Stimulated activated CD4-positive, alpha-beta T cell treated with anti-CD3 and anti-CD28 coated beads, Interleukin-1b, Interleukin-23, amount 100 ng/mL, for 48 hours (primary cell): ENCODE measurements around the gene UHMK1.
"Not testable (repeated sequence)": the region's sequence is repeated elsewhere in the genome, so short reads cannot be mapped to it uniquely, and the experiment has no call there.

Source experiments
- DNase-seq: peaks from one replicate; pipeline ENCODE4 v3.0.0-alpha.2; 2020

The UHMK1 gene, protein sequence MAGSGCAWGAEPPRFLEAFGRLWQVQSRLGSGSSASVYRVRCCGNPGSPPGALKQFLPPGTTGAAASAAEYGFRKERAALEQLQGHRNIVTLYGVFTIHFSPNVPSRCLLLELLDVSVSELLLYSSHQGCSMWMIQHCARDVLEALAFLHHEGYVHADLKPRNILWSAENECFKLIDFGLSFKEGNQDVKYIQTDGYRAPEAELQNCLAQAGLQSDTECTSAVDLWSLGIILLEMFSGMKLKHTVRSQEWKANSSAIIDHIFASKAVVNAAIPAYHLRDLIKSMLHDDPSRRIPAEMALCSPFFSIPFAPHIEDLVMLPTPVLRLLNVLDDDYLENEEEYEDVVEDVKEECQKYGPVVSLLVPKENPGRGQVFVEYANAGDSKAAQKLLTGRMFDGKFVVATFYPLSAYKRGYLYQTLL

DNA sequence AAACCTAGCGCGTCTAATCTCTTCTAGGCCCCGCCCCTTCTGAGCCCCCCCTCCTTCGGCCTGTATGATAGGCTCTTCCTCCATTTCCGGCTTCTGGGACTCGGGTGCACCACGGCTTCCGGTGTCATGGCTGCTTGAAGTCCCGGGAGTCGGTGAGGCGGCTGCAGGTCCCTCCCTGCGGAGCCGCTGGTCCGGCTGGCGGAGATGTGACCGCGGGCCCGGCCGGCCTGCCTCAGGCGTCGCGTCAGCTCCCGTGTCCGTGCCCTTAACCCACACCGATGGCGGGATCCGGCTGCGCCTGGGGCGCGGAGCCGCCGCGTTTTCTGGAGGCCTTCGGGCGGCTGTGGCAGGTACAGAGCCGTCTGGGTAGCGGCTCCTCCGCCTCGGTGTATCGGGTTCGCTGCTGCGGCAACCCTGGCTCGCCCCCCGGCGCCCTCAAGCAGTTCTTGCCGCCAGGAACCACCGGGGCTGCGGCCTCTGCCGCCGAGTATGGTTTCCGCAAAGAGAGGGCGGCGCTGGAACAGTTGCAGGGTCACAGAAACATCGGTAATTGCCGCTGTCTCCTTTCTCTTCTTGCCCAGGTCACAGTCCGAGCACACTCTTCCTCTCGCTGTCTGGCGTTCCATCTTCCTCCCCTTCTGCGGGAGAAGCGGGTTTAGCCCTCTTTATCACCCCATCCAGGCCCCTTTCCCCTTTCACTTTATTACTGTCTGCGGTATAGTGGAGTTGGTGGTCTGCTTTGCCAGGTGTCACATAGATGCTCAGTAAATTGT, at the start of gene UHMK1:
Gene UHMK1, plus strand, starts transcription at position 96 of the 773 bp plus-strand sequence. Its CDS starts 183 bp downstream, at position 279.
- DNase-seq, result peak; percentile 90

DNA sequence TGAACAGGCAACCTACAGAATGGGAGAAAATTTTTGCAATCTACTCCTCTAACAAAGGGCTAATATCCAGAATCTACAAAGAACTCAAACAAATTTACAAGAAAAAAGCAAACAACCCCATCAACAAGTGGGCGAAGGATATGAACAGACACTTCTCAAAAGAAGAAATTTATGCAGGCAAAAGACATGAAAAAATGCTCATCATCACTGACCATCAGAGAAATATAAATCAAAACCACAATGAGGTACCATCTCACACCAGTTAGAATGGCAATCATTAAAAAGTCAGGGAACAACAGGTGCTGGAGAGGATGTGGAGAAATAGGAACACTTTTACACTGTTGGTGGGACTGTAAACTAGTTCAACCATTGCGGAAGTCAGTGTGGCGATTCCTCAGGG, 43.3 kb upstream of the UHMK1 start:
- DNase-seq, result not testable (repeated sequence)

DNA sequence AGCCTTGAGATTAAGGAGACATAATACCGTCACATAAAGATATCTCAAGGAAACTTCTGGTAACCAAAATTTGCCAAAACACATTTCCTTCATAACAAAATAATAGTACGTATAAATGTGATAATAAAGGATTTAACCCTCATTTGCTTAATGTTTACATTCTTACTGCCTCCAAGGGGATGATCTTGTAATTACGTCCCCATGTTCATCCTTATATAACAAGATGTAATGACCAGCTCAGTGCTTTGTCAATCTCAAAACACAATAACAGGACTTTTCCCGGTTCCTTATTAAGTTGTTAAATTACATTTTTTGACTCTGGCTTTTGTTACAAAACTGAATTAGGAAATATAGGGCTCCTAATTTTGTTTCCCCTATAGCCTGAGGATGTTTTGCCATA, 41.3 kb upstream of the UHMK1 start:
- DNase-seq, result no peak

DNA sequence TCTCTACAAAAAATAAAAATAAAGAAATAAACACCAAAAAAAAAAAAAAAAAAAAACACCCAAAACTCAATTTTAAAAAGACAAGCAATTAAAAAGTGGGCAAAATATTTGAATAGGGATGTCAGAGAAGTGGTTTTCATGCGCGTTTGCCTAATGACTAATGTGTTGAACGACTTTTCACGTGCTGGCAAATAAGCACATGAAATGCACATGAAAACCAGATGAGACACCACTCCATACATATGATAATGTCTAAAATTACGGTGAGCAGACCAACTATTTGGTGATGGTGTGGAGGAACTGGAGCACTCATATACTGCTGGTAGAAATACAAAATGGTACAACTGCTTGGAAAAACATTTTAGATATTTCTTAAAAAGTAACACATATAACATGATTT, 39.4 kb upstream of the UHMK1 start:
- DNase-seq, result no peak

DNA sequence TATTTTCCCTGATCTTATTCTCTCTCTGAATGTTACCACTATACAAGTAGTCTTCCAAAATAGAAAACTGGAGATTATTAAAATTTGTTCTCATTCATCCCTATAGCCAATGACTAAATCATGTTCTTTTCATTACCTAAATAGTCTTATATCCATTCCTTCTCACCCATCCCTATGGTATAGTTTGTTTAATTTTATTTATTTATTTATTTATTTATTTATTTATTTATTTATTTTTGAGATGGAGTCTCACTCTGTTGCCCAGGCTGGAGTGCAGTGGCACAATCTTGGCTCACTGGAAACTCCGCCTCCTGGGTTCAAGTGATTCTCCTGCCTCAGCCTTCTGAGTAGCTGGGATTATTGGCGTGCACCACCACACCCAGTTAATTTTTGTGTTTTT, 35.2 kb upstream of the UHMK1 start:
- not testable (repeated sequence) for DNase-seq

DNA sequence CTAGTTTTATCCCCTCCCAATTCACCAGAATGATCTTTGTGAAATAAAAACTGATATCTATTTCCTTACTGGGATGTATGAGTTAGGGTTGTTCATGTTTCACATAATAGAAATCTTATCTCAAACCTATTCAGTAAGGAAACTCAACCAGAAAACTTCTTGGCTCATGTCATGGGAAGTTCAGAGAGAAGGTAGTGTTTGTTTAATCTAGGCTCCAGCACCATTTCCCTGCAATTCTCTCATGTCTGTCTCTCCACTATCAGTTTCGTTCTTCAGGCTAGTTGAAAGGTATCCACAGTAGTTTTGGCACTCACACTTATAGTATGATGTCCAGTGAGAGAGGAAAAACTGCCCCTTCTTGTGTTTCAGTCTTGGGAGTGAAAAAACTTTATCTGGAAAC, 34.6 kb upstream of the UHMK1 start:
- DNase-seq, result no peak

DNA sequence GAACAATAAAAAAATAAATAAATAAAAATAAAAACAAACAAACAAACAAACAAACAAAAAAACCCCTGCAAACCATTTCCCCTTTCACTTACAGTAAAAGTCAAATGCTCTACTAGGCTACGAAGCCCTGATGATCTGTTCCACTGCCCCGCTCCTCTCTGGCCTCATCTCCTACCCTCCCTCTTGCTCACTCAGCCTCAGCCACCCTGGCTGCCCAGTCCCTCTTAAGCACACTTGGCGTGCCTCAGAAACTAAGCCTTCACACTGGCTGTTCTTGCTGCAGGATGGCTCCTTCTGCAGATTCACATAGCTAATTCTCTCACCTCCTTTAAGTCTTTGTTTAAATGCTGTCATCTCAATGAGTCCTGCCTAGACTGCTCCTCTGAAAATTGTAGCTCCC, 30.8 kb upstream of the UHMK1 start:
- no peak for DNase-seq

DNA sequence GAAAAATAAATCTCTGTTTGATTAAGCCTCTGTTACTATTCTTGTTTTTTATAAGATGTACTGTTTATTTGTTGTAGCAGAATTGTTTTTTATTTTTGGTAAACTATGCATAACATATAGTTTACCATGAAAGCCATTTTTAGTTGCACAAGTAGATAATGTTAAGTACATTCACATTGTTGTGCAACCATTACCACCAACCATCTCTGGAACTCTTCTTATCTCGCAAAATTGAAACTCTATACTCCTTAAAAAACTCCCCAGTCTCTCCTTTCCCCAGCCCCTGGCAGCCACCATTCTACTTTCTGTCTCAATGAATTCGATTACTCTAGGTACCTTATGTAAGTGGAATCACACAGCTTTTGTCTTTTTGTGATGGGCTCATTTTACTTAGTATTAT, 27.4 kb upstream of the UHMK1 start:
- DNase-seq, result no peak

DNA sequence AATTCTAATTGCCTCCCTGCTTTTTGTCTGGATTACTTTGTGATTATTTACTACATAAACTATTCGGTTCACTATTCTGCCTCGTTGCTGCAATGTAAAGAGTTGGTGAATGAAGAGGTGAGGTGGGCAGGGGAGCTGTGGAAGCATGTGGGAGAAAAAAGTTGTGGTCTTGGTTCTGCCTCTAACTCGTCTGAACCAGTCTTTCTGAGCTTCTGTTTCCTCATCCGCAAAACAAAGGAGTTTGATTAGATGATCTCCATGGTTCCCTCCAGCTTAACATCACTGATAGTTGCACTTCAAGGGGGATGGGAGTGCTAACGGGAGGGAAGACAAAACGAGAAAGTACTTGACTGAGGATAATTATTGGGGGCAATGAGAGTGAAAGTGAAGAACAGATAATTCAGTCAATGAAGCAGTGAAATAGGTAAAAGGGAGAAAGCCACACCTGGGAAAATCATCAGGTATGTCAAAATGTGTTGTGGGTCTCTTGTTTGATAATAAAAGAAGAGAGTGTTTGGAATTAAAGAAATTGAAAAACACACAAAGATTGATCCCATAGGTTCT, 26.2 kb upstream of the UHMK1 start:
- DNase-seq, result no peak

DNA sequence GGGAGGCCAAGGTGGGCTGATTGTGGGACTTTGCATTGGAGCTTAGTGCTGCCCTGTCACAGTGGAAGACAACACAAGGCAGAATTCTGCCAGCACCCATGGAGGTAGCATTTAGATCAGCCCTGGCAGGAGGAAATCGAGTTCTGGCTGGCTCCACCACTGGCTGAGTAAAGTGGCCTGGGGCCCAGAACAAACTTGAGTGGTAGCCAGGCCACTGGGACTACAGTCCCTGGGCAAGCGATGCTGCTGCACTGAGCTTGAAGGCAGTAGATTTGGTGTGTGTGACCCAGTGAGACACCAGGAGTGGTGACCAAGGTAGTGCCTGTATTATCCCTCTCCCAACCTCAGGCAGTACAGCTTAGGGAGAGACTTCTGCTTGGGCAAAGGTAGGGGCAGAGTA, 22.5 kb upstream of the UHMK1 start:
- DNase-seq, result no peak

DNA sequence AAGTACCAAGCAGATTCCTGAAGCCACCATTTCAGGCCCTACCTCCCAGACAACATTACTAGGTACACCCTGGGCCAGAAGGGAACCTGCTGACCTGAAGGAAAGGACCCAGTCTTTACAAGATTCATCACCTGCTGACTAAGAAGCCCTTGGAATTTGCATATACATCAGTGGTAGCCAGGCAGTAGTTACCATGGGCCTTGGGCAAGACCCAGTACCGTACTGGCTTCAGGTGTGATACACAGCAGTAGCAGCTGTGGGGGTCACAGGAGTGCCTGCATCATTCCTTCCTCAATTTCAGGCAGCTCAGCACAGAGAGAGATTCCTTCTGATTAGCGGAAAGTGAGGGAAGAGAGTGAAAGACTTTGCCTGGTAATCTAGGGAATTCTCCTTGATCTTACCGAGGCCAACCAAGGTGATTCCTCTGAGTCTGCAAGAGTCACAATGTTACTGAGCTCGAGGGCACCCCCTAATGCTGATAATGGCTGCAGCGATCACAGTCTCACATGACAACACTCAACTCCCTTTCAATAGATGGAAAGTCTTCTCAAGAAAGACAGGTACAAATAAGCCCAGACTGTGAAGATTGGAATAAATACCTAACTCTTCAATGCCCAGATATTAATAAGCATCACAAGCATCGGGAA, 22.0 kb upstream of the UHMK1 start:
- DNase-seq, result no peak

DNA sequence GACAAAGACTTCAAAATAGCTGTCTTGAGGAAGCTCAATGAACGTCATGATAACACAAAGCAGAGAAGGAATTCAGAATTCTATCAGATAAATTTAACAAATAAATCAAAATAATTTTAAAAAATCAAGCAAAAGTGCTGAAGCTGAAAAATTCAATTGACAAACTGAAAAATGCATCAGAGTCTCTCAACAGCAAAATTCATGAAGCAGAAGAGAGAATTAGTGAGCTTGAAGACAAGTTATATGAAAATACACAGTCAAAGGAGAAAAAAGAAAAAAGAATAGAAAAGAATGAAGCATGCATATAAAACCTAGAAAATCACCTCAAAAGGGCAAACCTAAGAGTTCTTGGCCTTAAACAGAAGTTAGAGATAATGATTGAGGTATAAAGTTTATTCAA, 21.0 kb upstream of the UHMK1 start:
- no peak for DNase-seq

DNA sequence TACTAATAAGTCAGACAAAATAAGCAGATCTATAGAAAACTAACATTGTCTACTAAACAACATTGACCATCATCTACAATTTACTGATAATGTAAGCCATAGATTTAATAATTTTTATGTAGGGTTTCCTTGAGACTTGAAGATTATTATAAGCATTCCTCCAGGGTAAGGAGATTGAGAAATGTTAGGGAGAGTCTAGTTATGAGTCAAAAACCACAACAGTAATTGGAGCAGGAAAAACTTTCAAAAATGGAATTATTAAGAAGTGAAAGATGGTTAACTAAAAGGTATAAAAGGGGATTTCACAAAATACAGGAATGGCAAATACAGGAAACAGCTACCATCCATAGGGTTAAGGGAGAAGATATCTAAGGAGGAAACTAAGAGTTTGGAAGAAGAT, 12.4 kb upstream of the UHMK1 start:
- no peak for DNase-seq

DNA sequence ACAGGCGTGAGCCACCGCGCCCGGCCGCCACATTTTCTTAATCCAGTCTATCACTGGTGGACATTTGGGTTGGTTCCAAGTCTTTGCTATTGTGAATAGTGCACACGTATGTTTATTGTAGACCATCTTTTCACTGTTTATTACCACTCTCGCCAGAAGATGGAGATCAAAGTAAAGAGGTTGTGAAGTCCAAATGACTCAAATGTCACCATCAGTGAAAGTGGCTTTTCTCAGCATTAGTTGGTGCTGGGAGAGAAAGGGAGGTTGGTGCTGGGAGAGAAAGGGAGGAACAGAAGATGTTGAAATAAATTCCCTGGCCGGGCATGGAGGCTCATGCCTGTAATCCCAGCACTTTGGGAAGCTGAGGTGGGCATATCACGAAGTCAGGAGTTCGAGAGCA, 10.4 kb upstream of the UHMK1 start:
- DNase-seq, result no peak

DNA sequence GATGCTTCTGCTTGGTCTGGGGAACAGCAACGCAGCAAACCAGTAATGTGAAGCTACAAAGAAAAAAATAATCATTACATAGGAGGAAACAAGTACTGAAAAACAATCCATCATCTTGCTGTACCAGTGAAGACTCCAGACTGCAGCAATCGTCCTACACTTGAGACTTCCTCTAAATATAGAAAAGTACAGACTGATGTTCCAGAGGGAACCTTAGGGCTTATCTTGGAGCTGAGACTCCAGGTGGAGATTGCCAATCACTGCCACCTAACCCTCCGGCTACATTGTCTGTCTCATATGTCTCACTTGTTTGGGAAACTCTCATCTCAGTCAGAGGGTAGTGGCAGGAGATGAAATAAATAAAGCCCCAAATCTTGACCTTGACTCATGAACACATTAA, 9.4 kb upstream of the UHMK1 start:
- DNase-seq, result no peak

DNA sequence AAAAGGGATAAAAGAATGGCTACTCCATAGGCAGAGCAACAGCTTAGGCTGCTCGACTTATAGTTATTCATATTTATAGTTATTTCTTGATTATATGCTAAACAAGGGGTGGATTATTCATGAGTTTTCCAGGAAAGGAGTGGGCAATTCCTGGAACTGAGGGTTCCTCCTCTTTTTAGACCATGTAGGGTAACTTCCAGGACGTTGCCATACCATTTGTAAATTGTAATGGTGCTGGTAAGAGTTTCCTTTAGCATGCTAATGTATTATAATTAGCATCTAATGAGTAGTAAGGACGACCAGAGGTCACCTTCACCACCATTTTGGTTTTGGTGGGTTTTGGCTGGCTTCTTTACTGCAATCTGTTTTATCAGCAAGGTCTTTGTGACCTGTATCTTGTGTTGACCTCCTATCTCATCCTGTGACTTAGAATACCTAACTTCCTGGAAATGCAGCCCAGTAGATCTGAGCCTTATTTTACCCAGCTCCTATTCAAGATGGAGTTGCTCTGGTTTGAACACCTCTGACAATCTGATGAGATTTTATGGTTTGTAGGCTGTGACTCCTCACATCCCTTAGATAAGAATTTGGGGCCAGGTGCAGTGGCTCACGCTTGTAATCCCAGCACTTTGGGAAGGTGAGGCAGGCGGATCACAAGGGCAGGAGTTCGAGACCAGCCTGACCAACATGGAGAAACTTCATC, 1.9 kb upstream of the UHMK1 start:
- DNase-seq, result not testable (repeated sequence)

DNA sequence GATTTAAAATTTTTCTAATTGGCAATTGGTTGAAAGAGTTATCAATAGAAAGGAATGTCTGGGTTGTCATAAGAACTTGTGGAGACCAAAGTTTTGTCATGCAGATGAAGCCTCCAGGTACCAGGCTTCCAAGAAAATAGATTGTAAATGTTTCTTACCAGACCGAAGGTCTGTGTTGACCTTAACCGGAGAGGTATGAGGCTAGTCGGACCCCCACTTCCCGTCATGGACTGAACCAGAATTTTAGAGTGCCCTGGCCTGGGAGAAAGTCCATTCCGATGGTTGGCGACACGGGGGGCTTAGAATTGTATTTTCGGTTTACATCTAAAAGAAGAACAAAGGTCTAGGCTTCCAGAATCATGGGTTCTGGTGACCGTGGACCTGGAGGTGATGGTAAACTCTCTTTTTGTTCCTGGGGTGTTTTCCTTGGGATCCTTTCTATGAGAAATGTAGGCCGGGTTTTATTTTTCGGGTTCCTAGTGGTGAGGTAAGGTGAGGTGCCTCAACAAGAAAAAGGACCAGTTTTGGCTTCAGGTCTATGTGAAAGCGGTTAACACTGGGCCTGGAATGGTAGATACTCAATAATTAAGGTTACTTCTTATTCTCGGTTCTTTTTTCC, 405 bp upstream of the UHMK1 start:
- no peak for DNase-seq

DNA sequence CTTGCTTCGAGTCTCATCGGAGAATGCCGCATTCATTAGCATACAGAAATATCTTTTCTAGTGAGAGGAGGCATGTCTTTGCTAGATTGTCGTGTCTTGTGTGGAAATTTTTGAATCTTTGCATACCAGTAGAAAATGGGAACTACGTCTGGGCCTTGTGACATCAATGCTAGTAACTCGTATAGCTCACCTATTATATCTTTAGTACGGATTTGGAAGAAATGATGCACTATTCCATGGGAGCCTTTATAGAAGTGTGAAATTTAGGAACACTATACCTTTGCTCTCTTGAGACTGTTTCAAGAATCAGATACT, 835 bp downstream of the UHMK1 start:
- no peak for DNase-seq

DNA sequence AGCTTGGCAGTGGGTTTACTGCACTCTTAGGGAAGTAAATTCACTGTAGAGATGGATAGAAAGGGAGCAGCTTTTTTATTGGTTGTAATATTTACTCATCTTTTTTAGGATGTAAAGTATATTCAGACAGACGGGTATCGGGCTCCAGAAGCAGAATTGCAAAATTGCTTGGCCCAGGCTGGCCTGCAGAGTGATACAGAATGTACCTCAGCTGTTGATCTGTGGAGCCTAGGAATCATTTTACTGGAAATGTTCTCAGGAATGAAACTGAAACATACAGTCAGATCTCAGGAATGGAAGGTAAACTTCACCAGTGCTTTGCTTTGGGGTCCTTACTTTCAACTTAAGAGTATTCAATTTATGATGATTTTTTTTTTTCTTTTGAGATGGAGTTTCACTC, 3.2 kb downstream of the UHMK1 start:
- no peak for DNase-seq

DNA sequence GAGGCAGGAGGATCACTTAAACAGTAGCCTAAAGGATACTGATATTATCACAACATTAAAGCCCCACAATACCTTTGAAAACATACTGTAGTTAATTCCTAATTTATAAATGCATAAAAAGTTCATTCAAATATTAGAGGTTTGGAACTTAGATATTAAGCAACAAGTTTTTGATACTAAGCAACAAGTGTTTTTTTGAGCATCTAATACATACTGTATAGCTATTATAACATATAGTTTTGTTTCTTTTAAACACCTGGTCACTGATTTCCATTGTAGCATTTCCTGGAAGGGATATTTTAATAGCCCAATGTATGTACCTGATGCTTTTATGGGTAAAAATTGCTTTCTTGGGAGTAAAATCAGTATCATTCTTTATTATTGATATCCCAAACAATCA, 4.5 kb downstream of the UHMK1 start:
- no peak for DNase-seq

DNA sequence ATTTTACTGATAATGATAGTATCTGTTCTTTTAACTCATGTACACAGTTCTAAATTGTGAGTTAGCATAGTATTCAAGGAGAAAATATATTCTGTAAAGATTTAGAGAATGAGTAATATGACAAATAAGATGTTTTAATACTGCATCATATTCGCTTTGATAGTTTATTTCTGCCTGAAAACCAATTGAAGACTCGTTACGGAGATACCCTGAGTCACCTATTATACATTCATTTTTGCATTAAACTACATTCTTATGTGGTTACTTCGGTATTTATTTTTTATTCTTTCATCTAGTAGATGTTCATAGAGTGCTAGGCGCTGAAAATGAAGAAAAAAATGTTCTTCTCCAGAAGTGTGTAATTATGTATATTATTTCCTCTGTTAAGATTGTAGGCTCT, 5.3 kb downstream of the UHMK1 start:
- no peak for DNase-seq

DNA sequence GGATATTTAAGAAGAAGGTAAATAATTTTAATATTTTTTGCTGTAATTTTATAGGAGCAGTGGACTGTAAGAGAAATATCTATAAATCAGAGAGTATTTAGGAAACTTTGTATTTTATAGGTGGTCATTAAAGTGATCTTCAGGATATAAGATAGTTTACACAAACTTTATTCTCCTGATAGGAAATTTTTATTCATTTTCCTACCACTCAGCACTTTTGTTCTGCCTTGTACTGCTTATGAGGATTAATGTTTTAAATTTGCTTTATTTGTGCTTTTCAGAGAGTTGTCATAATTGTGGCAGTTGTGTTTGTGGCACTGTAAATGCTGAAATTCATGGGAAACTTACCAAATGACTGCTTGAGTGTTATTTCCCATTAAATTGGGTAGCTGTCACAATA, 29.7 kb downstream of the UHMK1 start:
- no peak for DNase-seq
